Measurements from ENCODE around the gene IFNA21.
"Not testable (repeated sequence)": the region's sequence is repeated elsewhere in the genome, so short reads cannot be mapped to it uniquely, and the experiment has no call there.

DNA sequence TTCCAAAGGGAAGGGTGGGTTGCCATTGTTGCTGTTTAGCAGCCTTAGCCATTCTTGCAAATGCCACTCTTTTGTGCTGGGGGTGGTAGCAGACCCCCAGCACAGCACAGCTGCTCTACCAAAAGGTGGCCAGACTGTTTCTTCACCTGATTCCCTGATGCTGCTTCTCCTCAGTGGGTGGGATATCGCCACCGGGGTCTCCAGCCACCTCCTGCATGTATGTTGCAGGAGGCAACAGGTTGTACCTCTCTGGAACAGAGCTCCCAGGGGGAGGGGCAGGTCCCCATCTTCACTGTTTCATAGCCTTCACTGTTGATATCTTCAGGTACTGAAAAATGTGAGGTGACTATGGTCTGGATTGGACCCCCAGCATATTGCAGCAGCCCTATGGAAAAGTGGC, 44.3 kb upstream of the IFNA21 start:
- TF ChIP-seq, protein P1, sequence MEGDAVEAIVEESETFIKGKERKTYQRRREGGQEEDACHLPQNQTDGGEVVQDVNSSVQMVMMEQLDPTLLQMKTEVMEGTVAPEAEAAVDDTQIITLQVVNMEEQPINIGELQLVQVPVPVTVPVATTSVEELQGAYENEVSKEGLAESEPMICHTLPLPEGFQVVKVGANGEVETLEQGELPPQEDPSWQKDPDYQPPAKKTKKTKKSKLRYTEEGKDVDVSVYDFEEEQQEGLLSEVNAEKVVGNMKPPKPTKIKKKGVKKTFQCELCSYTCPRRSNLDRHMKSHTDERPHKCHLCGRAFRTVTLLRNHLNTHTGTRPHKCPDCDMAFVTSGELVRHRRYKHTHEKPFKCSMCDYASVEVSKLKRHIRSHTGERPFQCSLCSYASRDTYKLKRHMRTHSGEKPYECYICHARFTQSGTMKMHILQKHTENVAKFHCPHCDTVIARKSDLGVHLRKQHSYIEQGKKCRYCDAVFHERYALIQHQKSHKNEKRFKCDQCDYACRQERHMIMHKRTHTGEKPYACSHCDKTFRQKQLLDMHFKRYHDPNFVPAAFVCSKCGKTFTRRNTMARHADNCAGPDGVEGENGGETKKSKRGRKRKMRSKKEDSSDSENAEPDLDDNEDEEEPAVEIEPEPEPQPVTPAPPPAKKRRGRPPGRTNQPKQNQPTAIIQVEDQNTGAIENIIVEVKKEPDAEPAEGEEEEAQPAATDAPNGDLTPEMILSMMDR (IDR thresholded peaks at IDR 0.05; ENCODE audit: low read depth, low read length, poor library complexity, severe bottlenecking): not testable (repeated sequence)
- not testable (repeated sequence) for TF ChIP-seq EZH2phosphoT487 (IDR thresholded peaks at IDR 0.05; ENCODE audit: borderline replicate concordance, low read length)

Measured in DOHH2 (cell line).